ENCODE results near the gene ZNF346.

DNA sequence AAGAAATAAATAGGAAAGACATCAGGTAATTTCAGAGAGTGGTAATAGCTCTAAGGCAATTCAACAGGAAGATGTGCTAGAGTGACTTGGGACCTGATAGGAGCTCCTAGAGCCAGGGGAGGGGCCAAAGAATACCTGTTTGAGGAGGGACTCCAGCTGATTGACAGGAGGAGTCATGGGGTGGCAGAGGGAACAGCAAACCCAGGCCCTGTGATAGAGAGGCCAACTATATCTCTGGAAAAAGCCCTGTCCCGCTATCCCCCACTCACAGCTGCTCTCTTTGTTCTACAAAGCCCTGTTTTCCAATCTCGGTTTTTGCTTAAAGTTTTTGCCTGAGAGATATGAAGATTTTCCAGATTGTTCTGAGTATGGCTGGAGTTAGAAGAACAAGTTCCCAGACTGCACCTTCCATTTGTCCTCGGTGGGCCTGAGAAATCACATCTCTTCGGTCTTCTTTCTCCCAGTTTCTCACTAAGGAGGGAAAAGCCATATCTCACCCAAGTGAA, 102.0 kb downstream of the ZNF346 start:
- TF ChIP-seq MAX (IDR thresholded peaks at IDR 0.05) (no peak), EP300 (IDR thresholded peaks at IDR 0.05; ENCODE audit: borderline replicate concordance) (no peak), TAF1 (IDR thresholded peaks at IDR 0.05; ENCODE audit: low read depth) (no peak), CEBPB (IDR thresholded peaks at IDR 0.05) (no peak), FOXM1 (IDR thresholded peaks at IDR 0.05; ENCODE audit: borderline replicate concordance, low read depth) (no peak), YY1 (IDR thresholded peaks at IDR 0.05; ENCODE audit: low read depth) (no peak), ZBTB7A (IDR thresholded peaks at IDR 0.05; ENCODE audit: low read depth) (no peak), TCF12 (IDR thresholded peaks at IDR 0.05; ENCODE audit: low read depth) (no peak), TEAD4 (IDR thresholded peaks at IDR 0.05) (no peak)
- TF ChIP-seq, protein P1, sequence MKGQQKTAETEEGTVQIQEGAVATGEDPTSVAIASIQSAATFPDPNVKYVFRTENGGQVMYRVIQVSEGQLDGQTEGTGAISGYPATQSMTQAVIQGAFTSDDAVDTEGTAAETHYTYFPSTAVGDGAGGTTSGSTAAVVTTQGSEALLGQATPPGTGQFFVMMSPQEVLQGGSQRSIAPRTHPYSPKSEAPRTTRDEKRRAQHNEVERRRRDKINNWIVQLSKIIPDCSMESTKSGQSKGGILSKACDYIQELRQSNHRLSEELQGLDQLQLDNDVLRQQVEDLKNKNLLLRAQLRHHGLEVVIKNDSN (IDR thresholded peaks at IDR 0.05): no peak
